ENCODE measurements around the gene HGD.

DNA sequence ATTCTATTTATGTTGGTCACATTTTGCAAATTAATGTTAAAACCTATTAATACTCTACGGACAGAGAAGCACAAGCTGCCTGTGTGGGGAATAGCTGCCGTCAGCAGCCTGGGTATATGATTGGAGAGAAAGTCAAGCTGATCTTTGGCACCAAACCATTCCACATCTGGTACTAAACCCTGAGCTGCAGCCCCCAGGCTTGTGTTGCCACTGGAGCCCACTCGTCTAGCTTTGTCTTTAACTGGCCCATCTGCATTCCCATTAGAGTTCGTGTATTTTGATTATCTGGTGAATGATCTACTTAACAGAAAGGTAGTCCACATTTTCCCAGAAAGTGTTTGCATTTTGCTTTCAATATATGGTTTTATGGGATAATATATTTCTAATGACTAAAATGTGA lies 80.5 kb downstream of the HGD start:
- TF ChIP-seq, protein P1, sequence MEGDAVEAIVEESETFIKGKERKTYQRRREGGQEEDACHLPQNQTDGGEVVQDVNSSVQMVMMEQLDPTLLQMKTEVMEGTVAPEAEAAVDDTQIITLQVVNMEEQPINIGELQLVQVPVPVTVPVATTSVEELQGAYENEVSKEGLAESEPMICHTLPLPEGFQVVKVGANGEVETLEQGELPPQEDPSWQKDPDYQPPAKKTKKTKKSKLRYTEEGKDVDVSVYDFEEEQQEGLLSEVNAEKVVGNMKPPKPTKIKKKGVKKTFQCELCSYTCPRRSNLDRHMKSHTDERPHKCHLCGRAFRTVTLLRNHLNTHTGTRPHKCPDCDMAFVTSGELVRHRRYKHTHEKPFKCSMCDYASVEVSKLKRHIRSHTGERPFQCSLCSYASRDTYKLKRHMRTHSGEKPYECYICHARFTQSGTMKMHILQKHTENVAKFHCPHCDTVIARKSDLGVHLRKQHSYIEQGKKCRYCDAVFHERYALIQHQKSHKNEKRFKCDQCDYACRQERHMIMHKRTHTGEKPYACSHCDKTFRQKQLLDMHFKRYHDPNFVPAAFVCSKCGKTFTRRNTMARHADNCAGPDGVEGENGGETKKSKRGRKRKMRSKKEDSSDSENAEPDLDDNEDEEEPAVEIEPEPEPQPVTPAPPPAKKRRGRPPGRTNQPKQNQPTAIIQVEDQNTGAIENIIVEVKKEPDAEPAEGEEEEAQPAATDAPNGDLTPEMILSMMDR (IDR thresholded peaks at IDR 0.05), result no peak
- TF ChIP-seq ZFX (IDR thresholded peaks at IDR 0.05; ENCODE audit: borderline replicate concordance), result no peak

Data from 22Rv1 (cell line).